ENCODE data around the gene RNF126. TPM values are rescaled to one million over a fixed set of nuclear protein-coding genes. Genes with fewer than 3 reads are reported as not detected.

Gene RNF126
- total and polyA plus RNA-seq, 2 experiments from 2014 or later = 42.7 to 89.6 TPM

GRCh38 chr19:681029-682019 lies 18.3 kb upstream of the RNF126 start:
- Histone ChIP-seq H3K4me1 (ENCODE audit: insufficient read depth) (peaks cover 26% of the 10 kb centered on the region), H3K4me2 (peak overlapping the region; percentile 71), H4K20me1 (ENCODE audit: insufficient read depth, poor library complexity, severe bottlenecking) (no peaks in the 10 kb centered on the region), H3K4me3 (no peak overlapping the region), H3K9me3 (ENCODE audit: low read depth) (no peaks in the 10 kb centered on the region), H3K79me2 (peaks cover 25% of the 10 kb centered on the region), H3K36me3 (replicated peaks; ENCODE audit: insufficient read depth, low read depth) (no peaks in the 10 kb centered on the region), H3K9me2 (replicated peaks; ENCODE audit: insufficient read depth) (no peaks in the 10 kb centered on the region), H3K27ac (peak overlapping the region; percentile 90), H2AFZ (no peak overlapping the region), H3K27me3 (no peaks in the 10 kb centered on the region)
- WGBS (ENCODE audit: low lambda C conversion rate, missing lambda C conversion rate) = 95% methylated on average over 45 of the region's 54 CpGs
- TF ChIP-seq EZH2phosphoT487 (IDR thresholded peaks at IDR 0.05; ENCODE audit: low read depth, severe bottlenecking, unreplicated experiment) (no peak), EZH2 (IDR thresholded peaks at IDR 0.05; ENCODE audit: borderline replicate concordance) (no peak), CTCF (IDR thresholded peaks at IDR 0.05; ENCODE audit: poor library complexity) (no peak)
- peak; percentile 95 for DNase-seq (ENCODE audit: low spot score)

GRCh38 chr19:680287-681028 lies 17.4 kb upstream of the RNF126 start:
- H3K27ac ChIP-seq = peak overlapping the region; percentile 99

More at GRCh38 chr19:680287-681028, 17.4 kb upstream of the RNF126 start:
- peaks cover 25% of the 10 kb centered on the region for H3K79me2 ChIP-seq
- no peak overlapping the region for H2AFZ ChIP-seq
- H4K20me1 ChIP-seq (ENCODE audit: insufficient read depth, poor library complexity, severe bottlenecking) = no peaks in the 10 kb centered on the region
- H3K9me3 ChIP-seq (ENCODE audit: low read depth) = no peaks in the 10 kb centered on the region
- no peaks in the 10 kb centered on the region for H3K36me3 ChIP-seq (replicated peaks; ENCODE audit: insufficient read depth, low read depth)
- no peaks in the 10 kb centered on the region for H3K27me3 ChIP-seq
- peak overlapping the region; percentile 97 for H3K4me2 ChIP-seq
- TF ChIP-seq CTCF (IDR thresholded peaks at IDR 0.05; ENCODE audit: poor library complexity) (peak; percentile 44), EZH2 (IDR thresholded peaks at IDR 0.05; ENCODE audit: borderline replicate concordance) (no peak), EZH2phosphoT487 (IDR thresholded peaks at IDR 0.05; ENCODE audit: low read depth, severe bottlenecking, unreplicated experiment) (no peak)
- DNase-seq (ENCODE audit: low spot score) = peak; percentile 99
- H3K9me2 ChIP-seq (replicated peaks; ENCODE audit: insufficient read depth) = no peaks in the 10 kb centered on the region
- peak overlapping the region; percentile 57 for H3K4me3 ChIP-seq
- WGBS (ENCODE audit: low lambda C conversion rate, missing lambda C conversion rate) = 2% methylated on average over 51 of the region's 70 CpGs
- peaks cover 32% of the 10 kb centered on the region for H3K4me1 ChIP-seq (ENCODE audit: insufficient read depth)

All from hepatocyte (in vitro differentiated cells).